ELF-1 (cell line): Measurements from ENCODE around the gene ITIH1.
"Not testable (repeated sequence)": the region's sequence is repeated elsewhere in the genome, so short reads cannot be mapped to it uniquely, and the experiment has no call there.

Experiments used
- DNase-seq: peaks from one replicate; pipeline ENCODE4 v3.0.0-alpha.2; 2016; ENCODE audit warnings: low read depth, low spot score

Gene ITIH1

DNA sequence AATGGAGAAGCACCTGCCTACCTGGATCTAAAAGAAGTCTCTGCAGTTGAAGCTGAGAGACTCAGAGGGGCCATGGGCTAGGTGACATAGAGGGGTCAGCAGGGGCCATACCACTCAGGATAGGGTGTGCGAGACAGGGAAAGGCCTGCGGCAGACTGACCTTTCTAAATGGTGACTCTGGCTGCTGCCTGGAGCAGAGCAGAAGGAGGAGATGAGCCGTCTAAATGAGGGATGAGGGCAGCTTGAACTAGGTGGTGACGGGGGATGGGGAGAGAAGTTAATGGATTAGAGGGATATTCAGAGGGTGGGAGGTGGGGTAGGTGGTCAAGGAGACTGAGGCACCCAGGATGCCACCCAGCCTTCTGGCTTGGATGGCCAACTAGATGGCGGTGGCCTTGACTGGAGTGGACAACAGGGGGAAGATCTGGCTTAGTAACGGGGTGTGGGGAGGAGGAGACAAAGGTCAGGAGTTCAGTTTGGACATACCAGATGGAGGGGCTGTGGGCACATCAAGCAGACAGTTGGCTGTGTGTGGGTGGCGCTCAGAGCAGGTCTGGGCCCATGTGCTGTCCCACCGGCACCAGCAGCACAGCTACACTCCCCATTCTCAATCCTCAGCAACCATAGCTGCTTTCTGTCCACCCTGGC is 3.2 kb upstream of the ITIH1 start:
- no peak for DNase-seq

DNA sequence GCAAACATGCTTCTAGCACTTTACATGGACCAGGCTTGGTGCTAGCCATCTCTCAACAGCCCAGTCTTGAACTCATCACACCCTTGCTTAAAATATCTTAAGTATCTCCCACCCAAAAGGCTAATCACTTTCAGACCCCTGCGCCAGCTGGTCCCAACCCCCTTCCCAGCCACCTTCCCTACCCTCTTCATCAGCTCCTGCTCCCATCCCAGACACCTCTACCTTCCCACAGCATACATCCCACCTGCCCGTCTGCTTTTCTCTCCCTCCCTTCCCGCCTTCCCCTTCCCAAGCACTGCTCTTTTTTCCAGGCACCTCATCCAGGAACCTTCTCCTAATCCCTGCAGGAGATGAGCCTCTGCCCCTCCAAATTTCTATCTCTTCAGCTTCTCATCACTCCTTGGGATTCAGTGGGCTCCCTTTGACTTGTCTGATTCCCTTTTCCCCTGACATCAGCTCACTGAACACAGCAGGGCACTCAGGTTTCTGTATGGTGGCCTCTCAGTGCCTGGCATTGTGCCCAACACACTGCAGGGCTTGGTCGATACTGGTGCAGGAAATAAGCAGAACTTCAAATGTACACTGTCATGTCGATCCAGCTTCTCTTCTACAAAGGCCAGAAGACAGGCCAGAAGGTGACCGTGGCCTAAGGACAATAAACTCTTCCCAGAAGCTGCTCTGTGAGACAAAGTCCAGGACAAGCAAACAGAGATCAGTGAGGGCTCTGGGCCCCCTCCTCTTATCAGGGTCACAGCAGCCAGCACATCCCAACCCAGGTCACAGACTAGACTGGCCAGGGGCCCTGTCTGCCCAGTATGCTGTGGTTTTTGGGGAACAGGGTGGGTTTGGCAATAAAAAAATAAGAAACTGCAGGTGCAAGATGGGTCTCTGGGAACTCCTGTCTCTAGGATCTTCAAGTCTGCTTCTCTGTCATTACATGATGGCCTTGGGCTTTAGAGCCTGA is 2.2 kb upstream of the ITIH1 start:
- DNase-seq, result no peak

DNA sequence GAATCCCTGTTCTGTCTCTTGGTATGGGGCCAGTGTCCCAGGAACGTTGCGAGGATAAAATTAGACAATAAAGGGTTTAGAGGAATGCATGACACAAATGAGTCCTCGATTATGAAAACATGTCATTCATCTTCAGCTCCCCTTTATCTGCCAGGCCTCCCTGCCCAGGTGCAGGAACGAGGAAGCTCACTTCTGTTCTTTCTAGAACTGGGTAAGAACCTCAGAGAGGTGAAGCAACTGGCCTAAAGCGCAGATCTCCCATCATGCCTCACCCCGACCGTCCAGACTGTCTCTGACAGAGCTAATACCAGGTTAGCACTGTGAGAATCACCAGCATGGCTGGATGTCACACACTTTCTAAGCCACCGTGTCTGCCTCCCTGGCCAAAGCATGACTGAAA is 1.5 kb upstream of the ITIH1 start:
- DNase-seq, result no peak

DNA sequence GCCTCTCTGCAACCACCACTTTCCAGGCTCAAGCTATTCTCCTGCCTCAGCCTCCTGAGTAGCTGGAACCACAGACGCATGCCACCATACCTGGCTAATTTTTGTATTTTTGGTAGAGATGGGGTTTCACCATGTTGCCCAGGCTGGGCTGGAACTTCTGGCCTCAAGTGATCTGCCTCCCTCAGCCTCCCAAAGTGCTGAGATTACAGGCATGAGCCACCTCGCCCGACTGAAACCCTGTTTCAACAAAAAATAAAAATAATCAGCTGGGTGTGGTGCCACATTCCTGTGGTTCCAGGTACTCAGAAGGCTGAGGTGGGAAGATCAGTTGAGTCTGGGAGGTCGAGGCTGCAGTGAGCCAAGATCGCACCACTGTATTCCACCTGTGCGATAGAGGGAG is 913 bp upstream of the ITIH1 start:
- DNase-seq, result not testable (repeated sequence)

DNA sequence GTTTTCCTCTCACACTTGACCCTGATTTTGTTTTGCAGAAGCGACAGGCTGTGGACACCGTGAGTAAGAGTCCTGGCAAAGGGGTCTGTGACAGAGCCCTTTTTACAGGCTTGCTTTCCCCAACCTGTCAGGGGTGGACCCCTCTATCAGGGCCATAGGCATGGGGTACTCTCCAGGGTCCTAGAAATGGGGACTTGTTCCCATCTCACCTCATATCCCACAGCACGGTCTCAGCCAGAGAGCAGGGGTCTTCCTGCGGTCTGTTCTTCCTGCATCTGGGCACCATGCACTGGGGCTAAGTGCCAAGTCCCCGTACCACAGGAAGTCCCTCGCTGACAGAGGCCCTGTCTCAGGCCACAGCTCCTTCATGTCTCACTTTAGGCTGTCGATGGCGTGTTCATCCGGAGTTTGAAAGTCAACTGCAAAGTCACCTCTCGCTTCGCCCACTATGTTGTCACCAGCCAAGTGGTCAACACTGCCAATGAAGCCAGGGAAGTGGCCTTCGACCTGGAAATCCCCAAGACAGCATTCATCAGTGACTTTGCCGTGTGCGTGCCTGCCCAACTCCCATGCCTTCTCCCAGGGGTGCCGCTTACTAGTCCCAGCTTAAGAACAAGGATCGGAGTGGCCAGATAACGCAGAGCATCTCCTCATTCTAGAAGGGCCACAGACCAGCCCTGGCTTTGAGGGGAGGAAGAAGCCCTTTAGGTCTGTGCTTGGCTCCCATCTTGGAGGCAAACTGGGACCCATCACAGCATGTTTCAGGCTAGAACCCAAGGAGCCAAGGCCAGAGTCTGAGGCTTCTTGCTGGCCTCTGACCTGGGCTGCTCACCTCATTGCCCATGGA is 783 bp downstream of the ITIH1 start:
- DNase-seq, result no peak

DNA sequence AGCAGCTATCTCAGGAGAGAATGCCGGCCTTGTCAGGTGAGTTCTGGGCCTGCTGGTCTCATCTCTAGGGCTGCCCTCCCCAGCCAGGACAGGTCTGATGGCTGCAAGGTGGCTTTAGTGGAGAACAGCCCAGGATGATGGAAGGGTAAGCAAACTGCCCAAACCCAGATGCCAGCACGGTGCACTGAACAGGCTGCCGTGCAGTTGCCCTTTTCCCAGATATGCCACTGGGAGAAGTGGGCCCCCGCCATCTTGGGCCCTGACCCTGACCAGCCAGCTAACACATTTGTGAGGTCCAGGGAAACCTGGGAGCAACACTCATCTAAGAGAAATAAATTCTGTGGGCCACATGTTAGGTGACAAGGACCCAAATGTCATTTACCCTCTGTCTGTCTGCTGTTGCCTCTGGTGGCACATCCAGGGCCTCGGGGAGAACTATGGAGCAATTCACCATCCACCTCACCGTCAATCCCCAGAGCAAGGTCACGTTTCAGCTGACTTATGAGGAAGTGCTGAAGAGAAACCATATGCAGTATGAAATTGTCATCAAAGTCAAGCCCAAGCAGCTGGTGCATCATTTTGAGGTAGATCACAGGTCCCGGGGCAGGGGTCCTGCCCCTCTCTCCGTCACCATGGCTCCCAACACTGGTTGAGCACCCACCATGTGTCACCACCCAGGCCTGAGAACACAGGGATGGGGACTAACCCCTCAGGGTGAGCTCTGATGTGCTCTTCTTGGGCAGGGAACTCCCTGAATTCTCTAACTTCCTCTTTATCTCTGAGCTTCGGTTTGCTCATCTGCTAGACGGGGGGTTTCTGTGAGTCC is 1.8 kb downstream of the ITIH1 start:
- no peak for DNase-seq

DNA sequence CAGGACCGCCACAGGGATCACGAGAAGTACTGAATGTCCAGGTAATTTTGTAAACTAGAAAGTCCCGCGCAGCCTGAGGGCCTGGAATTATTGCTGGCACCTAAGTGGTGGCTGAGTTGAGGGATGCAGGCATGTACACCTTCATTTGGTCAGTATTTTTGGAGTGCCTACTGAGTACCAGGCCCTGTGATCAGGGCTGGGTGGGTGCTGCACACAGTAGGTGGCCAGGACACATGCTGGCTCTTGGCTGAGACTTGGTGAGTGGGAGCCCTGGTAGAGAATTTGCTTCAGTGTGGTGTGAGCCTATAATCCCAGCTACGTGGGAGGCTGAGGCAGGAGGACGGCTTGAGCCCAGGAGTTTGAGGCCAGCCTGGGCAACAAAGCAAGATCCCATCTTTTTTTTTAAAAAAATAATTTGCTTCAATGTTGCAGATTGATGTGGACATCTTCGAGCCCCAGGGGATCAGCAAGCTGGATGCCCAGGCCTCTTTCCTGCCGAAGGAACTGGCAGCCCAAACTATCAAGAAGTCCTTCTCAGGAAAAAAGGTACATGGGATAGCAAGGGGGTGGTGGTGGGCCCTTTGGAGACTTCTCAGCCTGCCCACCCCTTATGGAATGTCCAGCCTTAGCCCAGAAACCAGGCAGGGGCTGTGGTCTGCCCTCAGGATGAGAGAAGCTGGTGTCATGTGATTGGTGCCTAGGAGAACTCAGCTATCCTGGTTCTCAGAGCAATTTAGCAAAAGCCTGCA is 2.6 kb downstream of the ITIH1 start:
- no peak for DNase-seq

DNA sequence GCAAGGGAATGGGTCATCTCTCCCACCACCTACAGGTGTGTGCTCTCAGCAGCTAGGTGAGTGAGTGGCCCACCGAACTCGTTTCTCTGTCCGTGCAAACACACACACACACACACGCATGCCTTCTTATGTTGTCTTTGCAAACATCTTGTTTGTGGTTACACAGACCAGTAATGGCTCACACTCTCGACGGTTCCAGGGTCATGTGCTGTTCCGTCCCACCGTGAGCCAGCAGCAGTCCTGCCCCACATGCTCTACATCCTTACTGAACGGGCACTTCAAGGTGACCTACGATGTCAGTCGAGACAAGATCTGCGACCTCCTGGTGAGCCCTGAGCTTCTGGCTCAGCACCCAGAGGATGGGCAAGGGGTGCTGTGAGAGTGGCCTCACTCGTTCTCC is 4.3 kb downstream of the ITIH1 start:
- no peak for DNase-seq

DNA sequence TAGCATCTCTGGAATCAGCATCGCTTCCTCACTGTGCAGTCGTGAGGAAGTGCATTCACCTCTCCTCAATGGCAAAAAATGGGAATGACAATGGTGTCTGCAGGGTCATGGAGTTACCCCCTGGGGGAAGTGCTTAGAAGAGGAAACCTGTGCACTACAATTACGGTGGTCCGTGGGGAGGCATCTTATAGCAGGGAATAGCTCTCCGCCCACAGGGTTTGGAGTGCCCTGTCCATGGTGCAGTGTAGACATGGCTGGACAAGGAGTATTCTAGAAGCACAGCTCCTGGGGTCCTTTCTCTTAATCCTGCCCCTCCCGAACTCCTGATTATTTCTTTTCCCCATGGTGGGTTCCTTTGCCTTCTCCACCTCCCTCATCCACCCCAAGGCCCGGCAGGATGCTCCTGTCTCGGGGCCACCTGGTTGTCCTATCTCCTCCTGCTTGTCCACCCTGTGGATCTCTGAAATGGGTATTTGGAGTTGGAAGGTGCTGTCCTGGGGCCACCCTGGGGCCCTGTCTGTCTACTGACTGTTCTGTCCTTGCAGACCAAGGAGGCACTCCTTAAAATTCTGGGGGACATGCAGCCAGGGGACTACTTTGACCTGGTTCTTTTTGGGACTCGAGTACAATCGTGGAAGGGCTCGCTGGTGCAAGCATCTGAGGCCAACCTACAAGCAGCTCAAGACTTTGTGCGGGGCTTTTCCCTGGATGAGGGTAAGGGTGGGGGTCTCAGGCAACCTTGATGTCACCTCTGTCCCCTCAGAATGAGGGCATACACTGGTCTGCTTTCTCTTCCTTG is 5.2 kb downstream of the ITIH1 start:
- no peak for DNase-seq

DNA sequence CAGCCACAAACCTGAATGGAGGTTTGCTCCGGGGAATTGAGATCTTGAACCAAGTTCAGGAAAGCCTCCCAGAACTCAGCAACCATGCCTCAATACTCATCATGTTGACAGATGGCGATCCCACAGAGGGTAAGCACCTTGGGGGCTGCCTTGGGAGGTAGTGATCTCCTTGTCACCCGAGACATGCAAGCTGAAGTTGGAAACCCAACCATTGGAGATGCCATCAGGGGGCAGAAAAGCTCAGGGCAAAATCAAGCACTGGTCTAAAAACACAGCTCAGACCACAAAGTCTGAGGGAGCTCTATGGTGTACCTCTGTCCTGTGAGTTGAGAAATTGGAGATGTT is 5.8 kb downstream of the ITIH1 start:
- DNase-seq, result no peak

DNA sequence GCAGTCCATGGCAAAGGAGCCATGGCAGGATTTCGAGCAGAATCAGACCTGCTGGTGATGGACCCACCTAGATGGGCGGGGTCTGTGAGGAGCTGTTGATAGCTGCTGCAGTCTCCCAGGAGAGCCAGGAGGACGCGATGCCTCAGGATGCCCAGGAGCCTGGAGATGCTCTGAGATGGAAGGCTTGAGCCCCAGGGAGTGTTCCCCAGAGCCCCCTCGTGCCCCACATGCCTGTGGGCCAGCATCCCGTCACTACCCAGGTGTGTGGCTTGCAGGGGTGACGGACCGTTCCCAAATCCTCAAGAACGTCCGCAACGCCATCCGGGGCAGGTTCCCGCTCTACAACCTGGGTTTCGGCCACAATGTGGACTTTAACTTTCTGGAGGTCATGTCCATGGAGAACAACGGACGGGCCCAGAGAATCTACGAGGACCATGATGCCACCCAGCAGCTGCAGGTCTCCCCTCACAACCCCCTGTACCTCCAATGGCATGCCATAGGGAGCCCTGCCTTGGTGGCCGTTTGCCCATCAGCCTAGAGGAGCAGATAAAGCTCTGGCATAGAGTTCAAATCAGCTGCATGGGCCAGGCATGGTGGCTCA is 6.7 kb downstream of the ITIH1 start:
- no peak for DNase-seq

DNA sequence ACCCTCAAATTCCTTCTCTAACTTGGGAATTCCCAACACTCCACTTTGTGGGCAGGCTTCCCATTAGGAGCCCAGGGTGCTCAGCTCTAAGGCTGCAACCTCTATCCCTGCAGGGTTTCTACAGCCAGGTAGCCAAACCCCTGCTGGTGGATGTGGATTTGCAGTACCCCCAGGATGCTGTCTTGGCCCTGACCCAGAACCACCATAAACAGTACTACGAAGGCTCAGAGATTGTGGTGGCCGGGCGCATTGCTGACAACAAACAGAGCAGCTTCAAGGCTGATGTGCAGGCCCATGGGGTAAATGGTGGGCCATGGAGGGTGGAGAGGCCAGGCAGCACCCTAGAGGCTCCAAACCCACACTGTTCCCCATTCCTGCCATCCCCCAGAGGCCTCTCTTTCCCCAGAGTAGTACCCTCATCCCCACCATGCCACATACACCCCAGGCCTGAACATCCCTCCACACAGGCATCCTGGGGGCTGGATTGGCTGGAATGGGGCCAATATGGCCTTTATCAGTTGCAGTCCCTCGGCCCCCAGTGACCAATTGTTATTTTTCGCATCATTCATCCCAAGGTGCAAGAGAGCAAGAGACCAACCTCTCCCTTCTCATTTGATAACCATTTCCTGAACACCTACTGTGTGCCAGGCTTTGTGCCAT is 7.7 kb downstream of the ITIH1 start:
- DNase-seq, result no peak

DNA sequence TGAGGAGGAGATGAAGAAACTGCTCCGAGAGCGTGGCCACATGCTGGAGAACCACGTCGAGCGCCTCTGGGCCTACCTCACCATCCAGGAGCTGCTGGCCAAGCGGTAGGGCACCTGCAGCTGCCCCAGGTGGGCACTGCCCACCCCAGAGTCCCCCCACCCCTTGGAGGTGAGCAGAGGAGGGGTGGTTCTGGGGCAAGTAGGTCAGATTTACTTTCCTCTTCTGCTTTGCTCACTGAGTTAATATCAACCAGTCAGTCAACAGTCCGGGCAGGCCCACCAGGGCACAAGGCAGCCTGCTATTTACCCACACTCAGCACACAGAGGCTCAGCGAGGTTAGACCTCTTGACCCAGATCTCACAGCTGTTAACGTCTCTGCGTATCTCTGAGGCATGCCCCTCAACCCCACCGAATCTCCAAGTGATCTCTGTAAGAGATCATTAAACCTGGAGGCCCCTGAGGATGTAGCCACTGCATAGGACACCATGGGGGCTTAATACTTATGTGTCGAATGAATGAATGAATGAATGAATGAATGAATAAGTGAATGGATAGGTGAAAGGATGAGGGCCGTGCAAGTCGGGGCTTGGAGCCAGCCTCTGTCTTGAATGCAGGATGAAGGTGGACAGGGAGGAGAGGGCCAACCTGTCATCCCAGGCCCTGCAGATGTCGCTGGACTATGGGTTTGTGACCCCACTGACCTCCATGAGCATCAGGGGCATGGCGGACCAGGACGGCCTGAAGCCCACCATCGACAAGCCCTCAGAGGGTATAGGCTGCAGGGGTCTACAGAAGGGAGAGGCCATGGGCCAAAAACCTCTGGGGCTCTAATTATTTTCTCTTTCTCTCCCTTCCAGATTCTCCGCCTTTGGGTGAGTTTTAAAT is 9.2 kb downstream of the ITIH1 start:
- DNase-seq, result no peak

DNA sequence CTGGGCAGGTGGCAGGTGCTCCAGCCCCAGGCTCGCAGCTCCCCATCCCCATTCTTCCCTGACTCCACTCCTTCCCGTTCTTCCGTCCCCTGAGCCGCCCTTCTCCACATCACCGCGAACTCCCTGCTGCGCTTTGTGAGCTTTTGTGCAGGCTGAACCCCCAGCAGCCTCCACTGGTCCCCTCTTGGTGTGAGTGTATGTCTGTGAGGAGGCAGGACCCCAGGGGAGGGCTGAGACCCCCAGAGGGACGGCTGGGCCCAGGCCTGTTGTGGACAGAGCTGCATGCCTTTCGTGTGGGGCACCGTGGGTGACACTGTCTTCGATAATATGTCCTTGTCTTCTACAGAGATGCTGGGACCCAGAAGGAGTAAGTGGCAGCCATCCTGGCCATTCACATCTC is 9.8 kb downstream of the ITIH1 start:
- no peak for DNase-seq

DNA sequence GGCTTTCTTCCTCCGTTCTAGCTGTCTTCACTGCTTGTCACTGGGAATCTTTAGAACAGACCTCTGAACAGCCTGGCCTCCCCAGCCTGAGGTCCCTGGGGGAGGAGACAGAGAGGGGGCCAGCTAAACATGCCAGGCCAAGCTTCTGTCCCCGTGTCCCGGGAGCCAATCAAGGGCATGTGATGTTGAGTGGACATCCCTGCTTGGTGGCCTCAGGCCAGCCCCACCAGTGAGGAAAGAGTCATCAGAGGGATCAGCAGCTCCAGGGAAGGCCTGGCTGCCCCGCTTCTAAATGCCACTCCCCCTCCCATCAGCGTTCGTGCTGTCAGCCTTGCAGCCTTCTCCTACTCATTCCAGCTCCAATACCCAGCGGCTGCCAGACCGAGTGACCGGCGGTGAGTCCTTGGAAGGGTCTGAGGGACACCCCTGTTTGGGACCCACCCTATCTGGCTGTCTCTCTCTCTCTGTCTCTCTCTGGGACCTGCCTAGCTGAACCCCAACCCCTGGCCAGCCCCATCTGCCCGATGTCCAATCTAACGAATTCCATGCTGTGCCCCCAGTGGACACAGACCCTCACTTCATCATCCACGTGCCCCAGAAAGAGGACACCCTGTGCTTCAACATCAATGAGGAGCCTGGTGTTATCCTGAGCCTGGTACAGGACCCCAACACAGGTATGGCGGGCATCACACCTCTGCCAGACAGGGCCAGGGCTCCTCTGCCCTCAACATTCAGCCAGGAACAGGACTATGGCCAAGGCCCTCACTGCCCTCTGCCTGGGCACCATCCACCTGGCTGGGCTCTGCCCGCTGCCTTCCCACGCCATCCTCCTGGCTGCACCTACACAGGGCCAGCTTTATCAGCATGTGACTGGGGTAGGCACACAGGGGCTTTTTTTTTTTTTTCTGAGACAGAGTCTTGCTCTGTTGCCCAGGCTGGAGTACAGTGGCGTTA is 10.6 kb downstream of the ITIH1 start:
- no peak for DNase-seq

DNA sequence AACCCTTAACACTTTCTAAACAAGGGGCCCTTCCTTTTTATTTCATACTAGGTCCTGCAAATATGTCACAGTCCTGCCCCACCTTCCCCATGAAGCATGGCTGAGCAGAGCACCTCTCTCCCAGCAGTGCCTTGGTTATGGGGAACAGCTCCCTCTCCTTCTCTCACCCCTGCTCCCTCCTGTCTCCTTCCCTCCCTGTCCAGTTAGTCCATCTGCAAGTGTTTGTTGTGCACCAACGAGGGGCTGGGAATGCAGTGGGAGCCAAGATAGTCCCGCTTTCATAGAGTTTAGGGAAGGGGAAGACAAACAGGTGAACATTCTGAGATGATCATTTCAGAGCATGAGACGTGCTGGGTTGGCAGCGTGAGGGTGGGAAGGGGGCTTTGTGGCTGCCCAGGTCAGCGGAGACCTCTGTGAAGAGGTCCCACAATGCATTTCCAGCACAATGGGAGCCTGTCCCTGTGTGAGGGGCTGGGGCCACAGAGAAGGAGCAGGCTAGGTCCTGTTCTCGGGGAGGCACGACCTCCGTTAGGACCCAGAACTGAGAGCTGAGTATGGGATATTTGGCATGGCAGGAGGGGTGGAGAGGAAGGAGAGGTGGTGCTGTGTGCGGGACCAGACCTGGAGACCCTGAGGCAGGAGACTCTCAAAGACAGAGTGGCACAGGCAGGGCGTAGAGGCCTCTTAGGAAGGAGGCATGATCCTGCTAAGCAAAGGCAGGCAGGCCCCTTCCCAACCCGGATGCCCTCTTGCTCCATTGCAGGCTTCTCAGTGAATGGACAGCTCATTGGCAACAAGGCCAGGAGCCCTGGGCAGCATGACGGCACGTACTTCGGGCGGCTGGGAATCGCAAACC is 11.7 kb downstream of the ITIH1 start:
- no peak for DNase-seq
